ENCODE measurements around the gene INTS11. TPM values are rescaled to one million over a fixed set of nuclear protein-coding genes. Genes with fewer than 3 reads are reported as not detected.

The INTS11 gene
- polyA plus RNA-seq, 1 experiment: 95.8 TPM

DNA sequence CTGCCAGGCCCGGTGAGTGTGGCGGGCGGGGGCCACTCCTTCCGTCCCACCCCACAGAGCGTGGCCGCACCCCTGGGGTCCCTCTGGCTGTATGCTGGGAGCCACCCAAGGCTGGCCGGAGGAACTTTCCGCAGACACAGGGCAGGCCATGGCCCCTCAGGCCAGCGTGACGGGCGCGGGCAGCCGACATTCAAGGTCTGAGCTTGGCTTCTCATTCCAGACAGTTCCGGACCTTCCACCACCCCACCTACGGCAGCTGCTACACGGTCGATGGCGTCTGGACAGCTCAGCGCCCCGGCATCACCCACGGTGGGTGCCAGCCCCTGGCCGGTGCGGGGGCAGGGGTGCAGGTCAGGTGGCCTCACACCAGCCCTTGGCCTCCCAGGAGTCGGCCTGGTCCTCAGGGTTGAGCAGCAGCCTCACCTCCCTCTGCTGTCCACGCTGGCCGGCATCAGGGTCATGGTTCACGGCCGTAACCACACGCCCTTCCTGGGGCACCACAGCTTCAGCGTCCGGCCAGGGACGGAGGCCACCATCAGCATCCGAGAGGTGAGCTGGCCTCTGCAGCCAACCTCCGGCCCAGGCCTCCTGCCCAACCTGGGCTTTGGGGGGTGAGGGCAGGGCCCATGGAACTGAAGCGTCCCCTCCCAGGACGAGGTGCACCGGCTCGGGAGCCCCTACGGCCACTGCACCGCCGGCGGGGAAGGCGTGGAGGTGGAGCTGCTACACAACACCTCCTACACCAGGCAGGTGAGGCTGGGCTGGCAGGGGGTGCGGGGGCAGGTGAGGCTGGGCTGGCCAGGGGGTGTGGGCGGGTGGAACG lies 37.0 kb downstream of the INTS11 start:
- ChIA-PET CTCF (interaction anchor here (1.4 kb wide), 1 partner anchor 165 kb away, joined by 7 read pairs; no protein-coding TSS in a partner anchor), POLR2A (no interaction called here)
- no peak for DNase-seq (ENCODE audit: low read depth)
- TF ChIP-seq, protein P1, sequence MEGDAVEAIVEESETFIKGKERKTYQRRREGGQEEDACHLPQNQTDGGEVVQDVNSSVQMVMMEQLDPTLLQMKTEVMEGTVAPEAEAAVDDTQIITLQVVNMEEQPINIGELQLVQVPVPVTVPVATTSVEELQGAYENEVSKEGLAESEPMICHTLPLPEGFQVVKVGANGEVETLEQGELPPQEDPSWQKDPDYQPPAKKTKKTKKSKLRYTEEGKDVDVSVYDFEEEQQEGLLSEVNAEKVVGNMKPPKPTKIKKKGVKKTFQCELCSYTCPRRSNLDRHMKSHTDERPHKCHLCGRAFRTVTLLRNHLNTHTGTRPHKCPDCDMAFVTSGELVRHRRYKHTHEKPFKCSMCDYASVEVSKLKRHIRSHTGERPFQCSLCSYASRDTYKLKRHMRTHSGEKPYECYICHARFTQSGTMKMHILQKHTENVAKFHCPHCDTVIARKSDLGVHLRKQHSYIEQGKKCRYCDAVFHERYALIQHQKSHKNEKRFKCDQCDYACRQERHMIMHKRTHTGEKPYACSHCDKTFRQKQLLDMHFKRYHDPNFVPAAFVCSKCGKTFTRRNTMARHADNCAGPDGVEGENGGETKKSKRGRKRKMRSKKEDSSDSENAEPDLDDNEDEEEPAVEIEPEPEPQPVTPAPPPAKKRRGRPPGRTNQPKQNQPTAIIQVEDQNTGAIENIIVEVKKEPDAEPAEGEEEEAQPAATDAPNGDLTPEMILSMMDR (IDR thresholded peaks at IDR 0.05; ENCODE audit: insufficient read depth, low read depth, low read length): no peak
- Histone ChIP-seq H3K4me3 (ENCODE audit: low read depth, low read length) (no peak overlapping the region), H3K27me3 (ENCODE audit: control insufficient read depth, insufficient read depth, low read length) (no peaks in the 10 kb centered on the region), H3K36me3 (ENCODE audit: control insufficient read depth, insufficient read depth, low read length) (peaks cover 1% of the 10 kb centered on the region; the same call in 1 of the 2 replicates)

DNA sequence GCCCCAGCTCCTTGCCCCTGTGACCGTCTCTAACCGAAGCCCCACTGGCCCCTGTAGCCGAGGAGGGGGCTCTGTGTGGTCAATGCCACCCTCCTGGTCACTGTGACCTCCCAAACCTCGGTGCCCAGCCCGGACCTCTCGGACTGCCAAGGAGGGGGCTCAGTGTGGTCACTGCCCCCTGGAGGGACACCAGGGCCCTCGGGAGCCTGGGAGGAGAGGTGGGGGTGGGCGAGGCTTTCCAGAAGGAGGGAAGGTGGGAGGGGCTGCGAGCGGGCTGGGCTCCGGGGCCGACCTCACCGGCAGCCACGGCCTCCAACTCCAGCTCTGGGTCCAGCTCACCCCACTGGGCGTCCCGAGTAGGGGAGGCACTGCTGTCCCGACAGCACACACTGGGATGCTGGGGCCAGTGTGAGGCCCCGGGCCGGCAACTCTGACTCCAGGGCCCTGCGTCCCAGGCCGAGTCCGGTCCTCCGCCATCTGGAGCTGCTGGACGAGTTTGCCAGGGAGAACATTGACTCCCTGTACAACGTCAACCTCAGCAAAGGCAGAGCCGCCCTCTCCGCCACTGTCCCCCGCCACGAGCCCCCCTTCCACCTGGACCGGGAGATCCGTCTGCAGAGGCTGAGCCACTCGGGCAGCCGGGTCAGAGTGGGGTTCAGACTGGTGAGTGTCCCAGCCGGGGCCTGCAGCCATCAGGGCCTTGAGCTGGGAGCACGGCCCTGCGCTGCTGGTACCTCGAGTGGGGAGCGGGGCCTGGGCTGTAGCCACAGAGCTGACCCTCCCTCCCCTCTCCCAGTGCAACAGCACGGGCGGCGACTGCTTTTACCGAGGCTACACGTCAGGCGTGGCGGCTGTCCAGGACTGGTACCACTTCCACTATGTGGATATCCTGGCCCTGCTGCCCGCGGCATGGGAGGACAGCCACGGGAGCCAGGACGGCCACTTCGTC lies 37.9 kb downstream of the INTS11 start:
- Histone ChIP-seq H3K4me3 (ENCODE audit: low read depth, low read length) (no peak overlapping the region), H3K27me3 (ENCODE audit: control insufficient read depth, insufficient read depth, low read length) (no peaks in the 10 kb centered on the region), H3K36me3 (ENCODE audit: control insufficient read depth, insufficient read depth, low read length) (no peaks in the 10 kb centered on the region)
- DNase-seq (ENCODE audit: low read depth): no peak
- CTCF ChIA-PET: interaction anchor here (1.0 to 1.4 kb wide), 2 partner anchors 19 to 164 kb away, joined by 3 to 7 read pairs; no protein-coding TSS in a partner anchor
- TF ChIP-seq, protein P1 (IDR thresholded peaks at IDR 0.05; ENCODE audit: insufficient read depth, low read depth, low read length): no peak
- POLR2A ChIA-PET: no interaction called here

DNA sequence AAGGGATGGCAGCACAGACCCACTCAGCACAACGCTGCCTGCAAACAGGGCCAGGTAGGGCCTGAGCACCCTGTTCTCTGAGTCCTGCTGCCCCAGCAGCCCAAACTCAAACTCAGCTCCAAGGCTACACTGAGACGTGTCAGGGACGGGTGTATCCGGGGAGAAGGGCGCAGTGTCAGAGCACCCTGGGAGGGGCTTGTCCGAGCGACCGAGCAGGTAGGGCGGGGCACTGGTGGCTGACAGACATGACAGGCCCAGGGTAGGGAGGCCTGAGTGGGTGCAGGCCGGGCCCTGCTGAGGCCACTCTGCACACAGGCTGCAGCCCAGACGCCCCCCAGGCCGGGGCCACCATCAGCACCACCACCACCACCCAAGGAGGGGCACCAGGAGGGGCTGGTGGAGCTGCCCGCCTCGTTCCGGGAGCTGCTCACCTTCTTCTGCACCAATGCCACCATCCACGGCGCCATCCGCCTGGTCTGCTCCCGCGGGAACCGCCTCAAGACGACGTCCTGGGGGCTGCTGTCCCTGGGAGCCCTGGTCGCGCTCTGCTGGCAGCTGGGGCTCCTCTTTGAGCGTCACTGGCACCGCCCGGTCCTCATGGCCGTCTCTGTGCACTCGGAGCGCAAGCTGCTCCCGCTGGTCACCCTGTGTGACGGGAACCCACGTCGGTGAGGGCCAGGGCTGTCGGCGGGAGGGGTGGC lies 38.7 kb downstream of the INTS11 start:
- POLR2A ChIA-PET: no interaction called here
- CTCF ChIA-PET: interaction anchor here (1.0 kb wide), 1 partner anchor 20 kb away, joined by 3 read pairs; no protein-coding TSS in a partner anchor

DNA sequence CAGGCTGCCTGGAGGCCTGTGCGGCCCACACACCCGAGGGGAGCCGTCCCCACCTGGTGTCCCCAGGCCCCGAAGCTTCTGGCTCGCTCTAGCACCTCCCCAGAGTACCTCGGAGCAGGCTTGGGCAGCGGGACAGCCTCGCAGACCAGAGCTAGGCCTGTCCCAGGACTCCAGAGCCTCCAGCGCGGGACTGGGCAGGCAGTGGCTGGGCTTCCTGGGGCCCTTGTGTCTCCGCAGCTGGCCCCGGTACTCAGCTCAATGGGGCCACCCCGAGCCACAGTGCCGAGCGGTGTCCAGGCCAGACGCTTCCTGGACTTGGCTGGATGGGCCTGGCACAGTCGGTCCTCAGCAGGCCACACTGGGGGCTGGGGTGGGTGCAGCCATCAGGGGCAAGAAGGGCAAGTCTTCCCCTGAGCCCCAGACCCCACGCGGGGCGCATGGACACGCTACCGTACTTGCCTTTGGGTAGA lies 39.3 kb downstream of the INTS11 start:
- no peak for DNase-seq (ENCODE audit: low read depth)
- ChIA-PET POLR2A (no interaction called here), CTCF (interaction anchor here (0.7 to 1.2 kb wide), 2 partner anchors 20 to 163 kb away, joined by 3 to 4 read pairs; no protein-coding TSS in a partner anchor)
- H3K4me3 ChIP-seq (ENCODE audit: low read depth, low read length): no peak overlapping the region
- H3K36me3 ChIP-seq (ENCODE audit: control insufficient read depth, insufficient read depth, low read length): no peaks in the 10 kb centered on the region
- TF ChIP-seq, protein P1 (IDR thresholded peaks at IDR 0.05; ENCODE audit: insufficient read depth, low read depth, low read length): no peak
- no peaks in the 10 kb centered on the region for H3K27me3 ChIP-seq (ENCODE audit: control insufficient read depth, insufficient read depth, low read length)

More for the DNA sequence above, 38.7 kb downstream of the INTS11 start:
- no peak for DNase-seq (ENCODE audit: low read depth)
- TF ChIP-seq, protein P1 (IDR thresholded peaks at IDR 0.05; ENCODE audit: insufficient read depth, low read depth, low read length): no peak
- H3K4me3 ChIP-seq (ENCODE audit: low read depth, low read length): no peak overlapping the region
- no peaks in the 10 kb centered on the region for H3K27me3 ChIP-seq (ENCODE audit: control insufficient read depth, insufficient read depth, low read length)
- H3K36me3 ChIP-seq (ENCODE audit: control insufficient read depth, insufficient read depth, low read length): no peaks in the 10 kb centered on the region
